ENCODE measurements around the gene GTF2F2. TPM values are rescaled to one million over a fixed set of nuclear protein-coding genes. Genes with fewer than 3 reads are reported as not detected.

The GTF2F2 gene
- total and polyA plus RNA-seq, 9 of the 15 experiments (the other 6 are each of a cell fraction or from before 2014, with no cell fraction given), result 19.7 to 44.8 (median 32.4) TPM

- no peak for TF ChIP-seq PCBP2 (IDR thresholded peaks at IDR 0.05; ENCODE audit: low read depth, low read length, poor library complexity, severe bottlenecking)
- TF ChIP-seq THRAP3 (IDR thresholded peaks at IDR 0.05; ENCODE audit: borderline replicate concordance), result no peak
- TF ChIP-seq, protein P1, sequence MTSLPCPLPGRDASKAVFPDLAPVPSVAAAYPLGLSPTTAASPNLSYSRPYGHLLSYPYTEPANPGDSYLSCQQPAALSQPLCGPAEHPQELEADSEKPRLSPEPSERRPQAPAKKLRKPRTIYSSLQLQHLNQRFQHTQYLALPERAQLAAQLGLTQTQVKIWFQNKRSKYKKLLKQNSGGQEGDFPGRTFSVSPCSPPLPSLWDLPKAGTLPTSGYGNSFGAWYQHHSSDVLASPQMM (CRISPR knock-in tag; IDR thresholded peaks at IDR 0.05), result no peak
- peak; percentile 26 for TF ChIP-seq SMAD1 (IDR thresholded peaks at IDR 0.05; ENCODE audit: low read depth, low read length, partially characterized antibody)
- TF ChIP-seq EZH2 (IDR thresholded peaks at IDR 0.05; ENCODE audit: borderline replicate concordance, low read depth, low read length), result no peak
- TF ChIP-seq SREBF2 (CRISPR knock-in tag; IDR thresholded peaks at IDR 0.05), result no peak
- TF ChIP-seq ZNF24 (IDR thresholded peaks at IDR 0.05), result no peak
- peak; percentile 43 for TF ChIP-seq POLR2B (IDR thresholded peaks at IDR 0.05; ENCODE audit: low read depth, partially characterized antibody)
- no peak for TF ChIP-seq FUS (optimal IDR thresholded peaks at IDR 0.05; ENCODE audit: low read depth, low read length)
- TF ChIP-seq ZNF589 (CRISPR knock-in tag; IDR thresholded peaks at IDR 0.05; ENCODE audit: low read depth), result no peak
- no peak for TF ChIP-seq ELF4 (CRISPR knock-in tag; IDR thresholded peaks at IDR 0.05)
- peak in 1 of 2 experiments; percentile 43; a peak in 1 of 4 replicates for TF ChIP-seq MAZ (CRISPR knock-in tag; conservative IDR thresholded peaks at IDR 0.05 in 1 of 2, IDR thresholded peaks at IDR 0.05 in 1 of 2)
- TF ChIP-seq ZBED1 (IDR thresholded peaks at IDR 0.05), result no peak
- TF ChIP-seq NR2C1 (IDR thresholded peaks at IDR 0.05), result no peak
- TF ChIP-seq NR2C1 (tag; IDR thresholded peaks at IDR 0.05), result no peak
- TF ChIP-seq NR2C2 (CRISPR knock-in tag; IDR thresholded peaks at IDR 0.05), result no peak
- no peak for TF ChIP-seq NR2C2 (tag; IDR thresholded peaks at IDR 0.05)
- no peak for TF ChIP-seq RBM14 (IDR thresholded peaks at IDR 0.05; ENCODE audit: borderline replicate concordance, insufficient read depth, low read depth, low read length)
- TF ChIP-seq, protein P2, sequence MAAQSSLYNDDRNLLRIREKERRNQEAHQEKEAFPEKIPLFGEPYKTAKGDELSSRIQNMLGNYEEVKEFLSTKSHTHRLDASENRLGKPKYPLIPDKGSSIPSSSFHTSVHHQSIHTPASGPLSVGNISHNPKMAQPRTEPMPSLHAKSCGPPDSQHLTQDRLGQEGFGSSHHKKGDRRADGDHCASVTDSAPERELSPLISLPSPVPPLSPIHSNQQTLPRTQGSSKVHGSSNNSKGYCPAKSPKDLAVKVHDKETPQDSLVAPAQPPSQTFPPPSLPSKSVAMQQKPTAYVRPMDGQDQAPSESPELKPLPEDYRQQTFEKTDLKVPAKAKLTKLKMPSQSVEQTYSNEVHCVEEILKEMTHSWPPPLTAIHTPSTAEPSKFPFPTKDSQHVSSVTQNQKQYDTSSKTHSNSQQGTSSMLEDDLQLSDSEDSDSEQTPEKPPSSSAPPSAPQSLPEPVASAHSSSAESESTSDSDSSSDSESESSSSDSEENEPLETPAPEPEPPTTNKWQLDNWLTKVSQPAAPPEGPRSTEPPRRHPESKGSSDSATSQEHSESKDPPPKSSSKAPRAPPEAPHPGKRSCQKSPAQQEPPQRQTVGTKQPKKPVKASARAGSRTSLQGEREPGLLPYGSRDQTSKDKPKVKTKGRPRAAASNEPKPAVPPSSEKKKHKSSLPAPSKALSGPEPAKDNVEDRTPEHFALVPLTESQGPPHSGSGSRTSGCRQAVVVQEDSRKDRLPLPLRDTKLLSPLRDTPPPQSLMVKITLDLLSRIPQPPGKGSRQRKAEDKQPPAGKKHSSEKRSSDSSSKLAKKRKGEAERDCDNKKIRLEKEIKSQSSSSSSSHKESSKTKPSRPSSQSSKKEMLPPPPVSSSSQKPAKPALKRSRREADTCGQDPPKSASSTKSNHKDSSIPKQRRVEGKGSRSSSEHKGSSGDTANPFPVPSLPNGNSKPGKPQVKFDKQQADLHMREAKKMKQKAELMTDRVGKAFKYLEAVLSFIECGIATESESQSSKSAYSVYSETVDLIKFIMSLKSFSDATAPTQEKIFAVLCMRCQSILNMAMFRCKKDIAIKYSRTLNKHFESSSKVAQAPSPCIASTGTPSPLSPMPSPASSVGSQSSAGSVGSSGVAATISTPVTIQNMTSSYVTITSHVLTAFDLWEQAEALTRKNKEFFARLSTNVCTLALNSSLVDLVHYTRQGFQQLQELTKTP (IDR thresholded peaks at IDR 0.05; ENCODE audit: low read depth in 1 of 2, partially characterized antibody in 2 of 2), result no peak
- no peak for TF ChIP-seq GABPB2 (CRISPR knock-in tag; conservative IDR thresholded peaks at IDR 0.05)
- TF ChIP-seq TEAD4 (IDR thresholded peaks at IDR 0.05; ENCODE audit: low read length), result peak; percentile 45; the same call in 1 of the 2 replicates
- no peak for TF ChIP-seq TEAD4 (CRISPR knock-in tag; IDR thresholded peaks at IDR 0.05; ENCODE audit: borderline replicate concordance)
- TF ChIP-seq ZNF398 (CRISPR knock-in tag; IDR thresholded peaks at IDR 0.05), result no peak
Observed at GRCh38 chr13:45119991-45120864, at the start of gene GTF2F2 (continued).
